ENCODE measurements around the gene OR5K3. TPM values are rescaled to one million over a fixed set of nuclear protein-coding genes. Genes with fewer than 3 reads are reported as not detected.

The OR5K3 gene
- total and polyA plus RNA-seq, 5 experiments from 2014 or later: not detected

Other genes with a start within 250 kb of the OR5K3 start
- not detected for gene OR5H14, start 243.2 kb upstream of the OR5K3 start, total RNA-seq
- not detected for gene OR5H14, start 243.2 kb upstream of the OR5K3 start, polyA plus RNA-seq
- not detected for gene OR5H15, start 224.0 kb upstream of the OR5K3 start, total RNA-seq
- not detected for gene OR5H15, start 224.0 kb upstream of the OR5K3 start, polyA plus RNA-seq
- not detected for gene OR5H6, start 126.4 kb upstream of the OR5K3 start, total RNA-seq
- gene OR5H6, start 126.4 kb upstream of the OR5K3 start, polyA plus RNA-seq: not detected
- not detected for gene OR5H2, start 108.2 kb upstream of the OR5K3 start, total RNA-seq
- not detected for gene OR5H2, start 108.2 kb upstream of the OR5K3 start, polyA plus RNA-seq
- gene OR5K4, start 36.8 kb upstream of the OR5K3 start, total RNA-seq: not detected
- gene OR5K4, start 36.8 kb upstream of the OR5K3 start, polyA plus RNA-seq: not detected
- not detected for gene OR5K1, start 72.5 kb downstream of the OR5K3 start, total RNA-seq
- gene OR5K1, start 72.5 kb downstream of the OR5K3 start, polyA plus RNA-seq: not detected
- not detected for gene OR5K2, start 107.0 kb downstream of the OR5K3 start, total RNA-seq
- not detected for gene OR5K2, start 107.0 kb downstream of the OR5K3 start, polyA plus RNA-seq
- gene CLDND1, start 132.2 kb downstream of the OR5K3 start, total RNA-seq: 100 to 1,000 TPM; 159 to 176 TPM
- gene CLDND1, start 132.2 kb downstream of the OR5K3 start, polyA plus RNA-seq: 10 to 100 TPM; 41.9 to 78.4 (median 49.1) TPM
- gene GPR15, start 141.3 kb downstream of the OR5K3 start, total RNA-seq: 10 to 100 TPM in 1 of 2 experiments, 1 to 10 TPM in 1; 9.1 to 10.8 TPM
- gene GPR15, start 141.3 kb downstream of the OR5K3 start, polyA plus RNA-seq: 1 to 10 TPM in 1 of 3 donors, under 1 TPM in 2; 0.41 to 2.0 (median 0.48) TPM
- gene CPOX, start 202.9 kb downstream of the OR5K3 start, total RNA-seq: 10 to 100 TPM; 24.5 to 27.1 TPM
- 1 to 10 TPM; 2.4 to 3.4 (median 2.6) TPM for gene CPOX, start 202.9 kb downstream of the OR5K3 start, polyA plus RNA-seq